H9 (cell line): ENCODE measurements around the gene PATL2. TPM values are rescaled to one million over a fixed set of nuclear protein-coding genes. Genes with fewer than 3 reads are reported as not detected.

Experiments used
- DNase-seq: peaks from one replicate; pipeline ENCODE4 v3.0.0-alpha.2; 2017
- H2AFZ ChIP-seq: one replicate; pipeline ENCODE4 v1.6.1; 2013; ENCODE audit warnings: mild to moderate bottlenecking, low read length, control low read depth, moderate library complexity
- H2AK5ac ChIP-seq: 2 replicates; pipeline ENCODE4 v1.6.1; 2013; ENCODE audit warnings: low read length, control low read depth, mixed read lengths; ENCODE audit not compliant: insufficient read length
- H2BK120ac ChIP-seq: one replicate; pipeline ENCODE4 v1.6.1; 2013; ENCODE audit warnings: low read depth, mild to moderate bottlenecking, low read length, control low read depth, inconsistent platforms; ENCODE audit not compliant: poor library complexity, severe bottlenecking
- H2BK12ac ChIP-seq: 2 replicates; pipeline ENCODE4 v1.6.1; 2013; ENCODE audit warnings: low read length, control low read depth, mixed read lengths, low read depth; ENCODE audit not compliant: insufficient read length
- H2BK15ac ChIP-seq: 2 replicates; pipeline ENCODE4 v1.6.1; 2013; ENCODE audit warnings: low read depth, low read length, control low read depth
- H2BK20ac ChIP-seq: one replicate; pipeline ENCODE4 v1.6.1; 2013; ENCODE audit warnings: low read depth, mild to moderate bottlenecking, low read length, control low read depth, inconsistent platforms; ENCODE audit not compliant: poor library complexity, severe bottlenecking
- H2BK5ac ChIP-seq: 2 replicates; pipeline ENCODE4 v1.6.1; 2013; ENCODE audit warnings: low read length, control low read depth, mixed read lengths; ENCODE audit not compliant: insufficient read length
- H3K14ac ChIP-seq: 2 replicates; pipeline ENCODE4 v1.6.1; 2013; ENCODE audit warnings: low read length, control low read depth; ENCODE audit not compliant: insufficient read depth
- H3K18ac ChIP-seq: 2 replicates; pipeline ENCODE4 v1.6.1; 2013; ENCODE audit warnings: low read depth, mild to moderate bottlenecking, mixed read lengths, low read length, control low read depth; ENCODE audit not compliant: insufficient read length
- H3K23ac ChIP-seq: 2 replicates; pipeline ENCODE4 v1.6.1; 2013; ENCODE audit warnings: low read length, control low read depth, mixed read lengths, low read depth; ENCODE audit not compliant: insufficient read length
- H3K23me2 ChIP-seq: 2 replicates; pipeline ENCODE4 v1.6.1; 2013; ENCODE audit warnings: low read depth, mild to moderate bottlenecking, mixed read lengths, low read length, control low read depth; ENCODE audit not compliant: insufficient read length, poor library complexity, severe bottlenecking
- H3K27ac ChIP-seq: 2 replicates; pipeline ENCODE4 v1.5.1; 2013; ENCODE audit warnings: low read length, control low read depth, mixed read lengths, low read depth; ENCODE audit not compliant: insufficient read length
- H3K27me3 ChIP-seq: 2 replicates; pipeline ENCODE4 v1.6.1; 2013; ENCODE audit warnings: low read length, control low read depth, inconsistent platforms; ENCODE audit not compliant: insufficient read depth
- H3K4ac ChIP-seq: 2 replicates; pipeline ENCODE4 v1.6.1; 2013; ENCODE audit warnings: low read depth, mild to moderate bottlenecking, control low read depth, inconsistent platforms, low read length, moderate library complexity
- H3K4me1 ChIP-seq: 2 replicates; pipeline ENCODE4 v1.6.1; 2013; ENCODE audit warnings: low read length, control low read depth, inconsistent platforms; ENCODE audit not compliant: insufficient read depth
- H3K4me2 ChIP-seq: 2 replicates; pipeline ENCODE4 v1.6.1; 2013; ENCODE audit warnings: low read length, control low read depth, mixed read lengths; ENCODE audit not compliant: insufficient read length, insufficient read depth
- H3K56ac ChIP-seq: 2 replicates; pipeline ENCODE4 v1.6.1; 2013; ENCODE audit warnings: low read depth, mild to moderate bottlenecking, mixed read lengths, low read length, control low read depth; ENCODE audit not compliant: insufficient read length
- H3K79me1 ChIP-seq: 2 replicates; pipeline ENCODE4 v1.6.1; 2013; ENCODE audit warnings: low read depth, mild to moderate bottlenecking, moderate library complexity, low read length, control low read depth, inconsistent platforms; ENCODE audit not compliant: insufficient read depth, poor library complexity, severe bottlenecking
- H3K79me2 ChIP-seq: 2 replicates; pipeline ENCODE4 v1.6.1; 2013; ENCODE audit warnings: low read length, control low read depth, inconsistent platforms; ENCODE audit not compliant: insufficient read depth
- H3K9ac ChIP-seq: 2 replicates; pipeline ENCODE4 v1.6.1; 2013; ENCODE audit warnings: low read length, control low read depth, mixed read lengths; ENCODE audit not compliant: insufficient read length; ENCODE audit errors: extremely low read depth
- H3K9me3 ChIP-seq: one replicate; pipeline ENCODE4 v1.6.1; 2013; ENCODE audit warnings: low read depth, low read length, inconsistent platforms; ENCODE audit not compliant: control insufficient read depth
- H3T11ph ChIP-seq: one replicate; pipeline ENCODE4 v1.6.1; 2013; ENCODE audit warnings: mild to moderate bottlenecking, low read length, control low read depth, inconsistent platforms
- H4K20me1 ChIP-seq: one replicate; pipeline ENCODE4 v1.6.1; 2013; ENCODE audit not compliant: control insufficient read depth, insufficient read length, insufficient read depth
- H4K5ac ChIP-seq: 2 replicates; pipeline ENCODE4 v1.6.1; 2013; ENCODE audit warnings: low read depth, mild to moderate bottlenecking, mixed read lengths, low read length, control low read depth; ENCODE audit not compliant: insufficient read length
- H4K8ac ChIP-seq: replicated peaks from 2 replicates; pipeline ENCODE4 v1.6.1; 2013; ENCODE audit warnings: low read length, control low read depth, mixed read lengths, low read depth; ENCODE audit not compliant: insufficient read length
- H4K91ac ChIP-seq: 2 replicates; pipeline ENCODE4 v1.6.1; 2013; ENCODE audit warnings: low read depth, mild to moderate bottlenecking, moderate library complexity, mixed read lengths, low read length, control low read depth; ENCODE audit not compliant: insufficient read length
- H3K27ac Mint-ChIP-seq, 3 experiments: 2 replicates in 2 of 3; 3 replicates in 1 of 3; pipeline ENCODE4 v1.8.0; 2020 to 2021; ENCODE audit warnings: mixed read lengths in 3 of 3, mild to moderate bottlenecking in 1 of 3, moderate library complexity in 1 of 3
- H3K27me3 Mint-ChIP-seq: 2 replicates; pipeline ENCODE4 v1.8.0; 2021; ENCODE audit warnings: low read depth, mild to moderate bottlenecking, moderate library complexity, mixed read lengths
- H3K36me3 Mint-ChIP-seq, 3 experiments: 2 replicates in 2 of 3; 3 replicates in 1 of 3; pipeline ENCODE4 v1.8.0; 2020 to 2021; ENCODE audit warnings: low read depth in 3 of 3, mixed read lengths in 3 of 3; ENCODE audit not compliant: insufficient read depth in 1 of 3
- H3K4me1 Mint-ChIP-seq, 2 experiments: 2 replicates each; pipeline ENCODE4 v1.8.0; 2020; ENCODE audit warnings: mixed read lengths in 2 of 2
- H3K4me3 Mint-ChIP-seq, 2 experiments: 2 replicates in 1 of 2; 3 replicates in 1 of 2; pipeline ENCODE4 v1.8.0; 2020 to 2021; ENCODE audit warnings: mild to moderate bottlenecking in 2 of 2, mixed read lengths in 2 of 2, moderate library complexity in 1 of 2
- H3K9me3 Mint-ChIP-seq, 2 experiments: 2 replicates in 1 of 2; 3 replicates in 1 of 2; pipeline ENCODE4 v1.8.0; 2020; ENCODE audit warnings: mild to moderate bottlenecking in 2 of 2, mixed read lengths in 2 of 2, moderate library complexity in 1 of 2
- WGBS: extraction: QIAGEN DNeasy Blood & Tissue Kit; methylation state at CpG from one replicate; pipeline ENCODE4 v1.1.7; 2013; ENCODE audit warnings: missing lambda C conversion rate, low lambda C conversion rate, mixed read lengths; ENCODE audit not compliant: insufficient read length; ENCODE audit errors: extremely low coverage; 5-methylcytosine and 5-hydroxymethylcytosine counted together
- total RNA-seq: library from RNA; stranded (reverse); gene quantifications from 2 replicates; pipeline ENCODE4 v1.2.1, GENCODE V29; 2021
- TF ChIP-seq, protein P1 (sequence below): fragments of 200-600 bp; sonication (generic); conservative IDR thresholded peaks from 3 replicates; pipeline ENCODE4 v1.8.0; 2021; ENCODE audit warnings: antibody characterized with exemption, mild to moderate bottlenecking

Gene PATL2
- total RNA-seq, 1 experiment from 2014 or later = 0.46 TPM

DNA sequence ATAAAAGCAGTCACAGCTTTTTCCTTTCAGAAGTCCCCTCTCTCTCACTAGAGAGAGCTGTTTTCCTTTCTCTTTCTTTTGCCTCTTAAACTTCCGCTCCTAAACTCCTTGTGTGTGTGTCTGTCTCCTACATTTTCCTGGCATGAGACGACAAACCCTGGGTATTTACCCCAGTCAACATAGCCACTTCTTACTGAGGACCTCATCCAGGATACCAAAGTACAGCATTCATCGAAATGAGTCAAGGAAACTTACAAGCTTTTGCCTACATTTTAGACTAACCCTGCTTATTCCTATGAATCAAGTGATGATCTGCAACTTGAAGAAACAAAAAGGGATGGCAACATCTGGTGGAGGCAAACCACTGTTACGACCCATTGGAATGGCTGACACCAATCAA lies 16.7 kb downstream of the PATL2 start:
- Histone ChIP-seq H2BK120ac (no peak overlapping the region), H3K27me3 (no peaks in the 10 kb centered on the region), H3K4ac (no peak overlapping the region), H2BK20ac (no peak overlapping the region), H3K27ac (no peak overlapping the region), H3K23ac (no peak overlapping the region), H4K20me1 (no peaks in the 10 kb centered on the region), H2BK12ac (no peak overlapping the region), H3K56ac (no peak overlapping the region), H2BK15ac (no peak overlapping the region), H2BK5ac (no peak overlapping the region), H3K4me1 (no peaks in the 10 kb centered on the region), H4K91ac (no peak overlapping the region), H2AK5ac (no peak overlapping the region), H3K18ac (no peak overlapping the region), H4K5ac (no peak overlapping the region), H3K79me1 (no peaks in the 10 kb centered on the region), H3T11ph (no peak overlapping the region), H3K4me2 (no peak overlapping the region), H2AFZ (no peak overlapping the region), H3K9me3 (no peaks in the 10 kb centered on the region), H3K23me2 (no peaks in the 10 kb centered on the region), H4K8ac (no peak overlapping the region), H3K14ac (no peak overlapping the region), H3K9ac (no peak overlapping the region), H3K79me2 (no peaks in the 10 kb centered on the region)
- H3K4me1 Mint-ChIP-seq = peaks cover 0 to 5% of the 10 kb centered on the region in 2 experiments; a peak in 2 of 4 replicates
- no CpG with 5 or more reads among the region's 4 CpGs for WGBS
- H3K9me3 Mint-ChIP-seq = peaks cover 0 to under 1% of the 10 kb centered on the region in 2 experiments; a peak in 1 of 5 replicates
- H3K36me3 Mint-ChIP-seq = no peaks in the 10 kb centered on the region
- TF ChIP-seq, protein P1, sequence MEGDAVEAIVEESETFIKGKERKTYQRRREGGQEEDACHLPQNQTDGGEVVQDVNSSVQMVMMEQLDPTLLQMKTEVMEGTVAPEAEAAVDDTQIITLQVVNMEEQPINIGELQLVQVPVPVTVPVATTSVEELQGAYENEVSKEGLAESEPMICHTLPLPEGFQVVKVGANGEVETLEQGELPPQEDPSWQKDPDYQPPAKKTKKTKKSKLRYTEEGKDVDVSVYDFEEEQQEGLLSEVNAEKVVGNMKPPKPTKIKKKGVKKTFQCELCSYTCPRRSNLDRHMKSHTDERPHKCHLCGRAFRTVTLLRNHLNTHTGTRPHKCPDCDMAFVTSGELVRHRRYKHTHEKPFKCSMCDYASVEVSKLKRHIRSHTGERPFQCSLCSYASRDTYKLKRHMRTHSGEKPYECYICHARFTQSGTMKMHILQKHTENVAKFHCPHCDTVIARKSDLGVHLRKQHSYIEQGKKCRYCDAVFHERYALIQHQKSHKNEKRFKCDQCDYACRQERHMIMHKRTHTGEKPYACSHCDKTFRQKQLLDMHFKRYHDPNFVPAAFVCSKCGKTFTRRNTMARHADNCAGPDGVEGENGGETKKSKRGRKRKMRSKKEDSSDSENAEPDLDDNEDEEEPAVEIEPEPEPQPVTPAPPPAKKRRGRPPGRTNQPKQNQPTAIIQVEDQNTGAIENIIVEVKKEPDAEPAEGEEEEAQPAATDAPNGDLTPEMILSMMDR = no peak
- DNase-seq = no peak
- H3K4me3 Mint-ChIP-seq = no peak overlapping the region
- H3K27me3 Mint-ChIP-seq = peaks cover 3% of the 10 kb centered on the region; the same call in 1 of the 2 replicates
- no peak overlapping the region for H3K27ac Mint-ChIP-seq
